GM12864 (cell line): ENCODE results near the gene DOCK2.

ENCODE experiments used
- DNase-seq: peaks from one replicate; pipeline ENCODE4 v3.0.0-alpha.2; 2011; ENCODE audit warnings: low read depth
- H3K4me3 ChIP-seq: 2 replicates; pipeline ENCODE4 v1.5.1; 2011; ENCODE audit warnings: mild to moderate bottlenecking, low read depth, low read length, control low read depth
- TF ChIP-seq, protein P1 (sequence below): IDR thresholded peaks from 2 replicates; pipeline ENCODE4 v1.5.1; 2011; ENCODE audit warnings: low read depth, mild to moderate bottlenecking, moderate library complexity, low read length, control low read depth, inconsistent platforms; ENCODE audit errors: missing control alignments

The DOCK2 gene

DNA sequence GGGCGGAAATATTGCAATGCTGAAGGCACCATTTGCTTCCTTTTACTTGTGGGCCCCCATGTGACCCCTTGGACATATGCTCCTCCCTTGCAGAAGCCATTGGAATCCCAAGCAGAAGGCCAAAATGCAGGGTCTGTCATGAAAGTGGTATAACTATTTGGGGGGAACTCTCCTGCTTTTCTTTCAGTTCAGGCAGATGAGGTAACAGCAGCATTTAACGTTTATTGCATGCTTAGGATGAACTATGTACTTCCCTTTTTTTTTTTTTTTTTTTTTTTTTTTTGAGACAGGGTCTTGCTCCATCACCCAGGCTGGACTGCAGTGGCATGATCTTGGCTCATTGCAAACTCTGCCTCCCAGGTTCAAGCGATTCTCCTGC lies 476.4 kb downstream of the DOCK2 start:
- no peak for DNase-seq
- H3K4me3 ChIP-seq, result no peak overlapping the region
- TF ChIP-seq, protein P1, sequence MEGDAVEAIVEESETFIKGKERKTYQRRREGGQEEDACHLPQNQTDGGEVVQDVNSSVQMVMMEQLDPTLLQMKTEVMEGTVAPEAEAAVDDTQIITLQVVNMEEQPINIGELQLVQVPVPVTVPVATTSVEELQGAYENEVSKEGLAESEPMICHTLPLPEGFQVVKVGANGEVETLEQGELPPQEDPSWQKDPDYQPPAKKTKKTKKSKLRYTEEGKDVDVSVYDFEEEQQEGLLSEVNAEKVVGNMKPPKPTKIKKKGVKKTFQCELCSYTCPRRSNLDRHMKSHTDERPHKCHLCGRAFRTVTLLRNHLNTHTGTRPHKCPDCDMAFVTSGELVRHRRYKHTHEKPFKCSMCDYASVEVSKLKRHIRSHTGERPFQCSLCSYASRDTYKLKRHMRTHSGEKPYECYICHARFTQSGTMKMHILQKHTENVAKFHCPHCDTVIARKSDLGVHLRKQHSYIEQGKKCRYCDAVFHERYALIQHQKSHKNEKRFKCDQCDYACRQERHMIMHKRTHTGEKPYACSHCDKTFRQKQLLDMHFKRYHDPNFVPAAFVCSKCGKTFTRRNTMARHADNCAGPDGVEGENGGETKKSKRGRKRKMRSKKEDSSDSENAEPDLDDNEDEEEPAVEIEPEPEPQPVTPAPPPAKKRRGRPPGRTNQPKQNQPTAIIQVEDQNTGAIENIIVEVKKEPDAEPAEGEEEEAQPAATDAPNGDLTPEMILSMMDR, result no peak

DNA sequence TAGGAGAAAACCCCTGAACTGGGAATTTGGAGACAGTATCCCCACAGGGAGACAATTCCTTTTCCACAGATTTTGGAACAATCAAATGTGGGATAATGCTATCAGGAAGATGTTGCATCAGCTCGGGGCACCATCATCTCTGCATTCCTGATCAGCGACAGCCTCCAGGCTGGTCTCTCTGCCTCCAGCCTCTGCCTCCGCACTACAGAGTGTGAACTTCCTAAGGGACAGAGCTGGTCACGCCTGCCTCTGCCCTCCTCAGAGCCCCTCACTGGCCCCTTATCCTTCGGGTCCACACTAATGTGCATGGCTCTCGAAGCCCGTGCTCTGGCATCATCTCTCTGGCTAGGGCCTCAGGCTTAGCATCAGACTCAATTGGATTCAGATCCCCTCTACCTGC lies 477.2 kb downstream of the DOCK2 start:
- DNase-seq, result no peak
- H3K4me3 ChIP-seq, result no peak overlapping the region
- TF ChIP-seq, protein P1, result no peak

DNA sequence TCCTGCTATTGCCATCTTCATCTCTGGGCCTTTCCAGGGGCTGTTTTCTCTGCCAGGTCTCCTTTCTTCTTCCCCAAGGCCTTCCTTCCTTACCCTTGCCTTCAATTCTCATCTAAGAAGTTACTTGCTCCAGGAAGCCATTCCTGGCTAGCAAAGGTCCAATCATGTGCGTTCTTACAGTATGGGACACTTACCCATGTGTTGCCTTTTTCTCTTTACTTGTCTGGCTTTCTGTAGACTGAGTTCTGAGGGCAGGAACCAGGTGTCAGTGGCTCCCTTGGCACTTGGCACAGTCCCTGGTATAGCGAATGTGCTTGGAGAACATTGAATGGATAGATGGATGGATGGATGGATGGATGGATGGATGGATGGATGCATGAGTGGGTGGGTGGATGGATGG lies 478.9 kb downstream of the DOCK2 start:
- no peak for DNase-seq
- H3K4me3 ChIP-seq, result no peak overlapping the region
- TF ChIP-seq, protein P1, result no peak

DNA sequence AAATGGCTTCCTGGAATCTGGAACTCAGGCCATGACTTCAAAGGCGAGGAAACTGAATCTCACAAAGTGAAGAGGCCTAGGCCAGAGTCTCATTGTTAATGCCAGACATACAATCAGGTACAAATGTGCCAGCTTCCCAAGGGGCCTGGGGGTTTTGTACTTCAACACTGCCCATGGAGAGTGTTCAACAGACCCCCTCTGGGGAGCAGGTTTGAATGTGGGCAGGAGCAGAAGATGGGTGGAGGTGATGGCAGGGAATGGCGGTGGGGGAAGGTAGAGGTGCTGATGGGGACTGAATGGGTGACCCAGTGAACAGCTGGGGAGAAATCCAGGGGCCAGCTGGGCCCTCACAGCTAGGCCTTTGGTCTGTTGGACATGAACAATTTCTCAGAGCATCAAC lies 480.7 kb downstream of the DOCK2 start:
- TF ChIP-seq, protein P1, result no peak
- no peak overlapping the region for H3K4me3 ChIP-seq

DNA sequence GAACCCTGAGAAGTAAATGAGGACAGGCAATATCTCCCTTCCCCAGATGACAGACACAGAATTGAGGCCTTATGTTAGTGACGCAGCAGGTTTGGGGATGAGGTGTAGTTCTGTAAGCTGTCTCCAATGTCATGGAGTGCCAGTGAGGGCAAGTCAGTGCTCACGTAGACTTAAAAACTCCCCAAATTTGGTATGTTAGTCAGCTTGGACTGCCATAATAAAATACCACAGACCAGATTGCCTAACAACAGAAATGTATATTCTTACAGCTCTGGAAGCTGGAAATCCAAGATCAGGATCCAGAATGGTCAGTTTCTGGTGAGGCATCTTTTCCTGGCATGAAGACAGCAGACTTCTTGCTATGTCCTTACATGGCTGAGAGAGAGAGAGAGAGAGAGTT lies 483.5 kb downstream of the DOCK2 start:
- TF ChIP-seq, protein P1, result no peak
- DNase-seq, result no peak

More for the DNA sequence above, 480.7 kb downstream of the DOCK2 start:
- DNase-seq, result no peak

DNA sequence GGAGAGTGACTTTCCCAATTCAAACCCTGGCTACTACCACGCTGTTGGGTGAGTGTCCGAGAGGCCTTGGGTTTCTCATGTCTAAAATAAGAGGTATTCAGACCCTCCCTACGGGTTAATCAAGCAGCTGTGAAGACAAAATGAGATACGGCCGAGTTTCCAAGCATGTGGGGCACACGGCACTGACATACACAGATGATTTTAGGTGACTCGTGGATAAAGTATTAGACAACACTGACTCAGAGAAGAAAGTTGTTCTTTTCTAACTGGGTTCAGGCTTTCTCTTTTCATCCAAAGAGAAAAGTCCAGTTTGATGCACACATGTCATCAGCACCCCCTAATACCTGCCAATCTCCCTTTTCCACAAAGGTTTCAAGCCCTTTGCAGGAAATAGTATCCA lies 484.2 kb downstream of the DOCK2 start:
- TF ChIP-seq, protein P1, result no peak
- no peak overlapping the region for H3K4me3 ChIP-seq
- DNase-seq, result no peak

More for the DNA sequence above, 483.5 kb downstream of the DOCK2 start:
- H3K4me3 ChIP-seq, result no peak overlapping the region

DNA sequence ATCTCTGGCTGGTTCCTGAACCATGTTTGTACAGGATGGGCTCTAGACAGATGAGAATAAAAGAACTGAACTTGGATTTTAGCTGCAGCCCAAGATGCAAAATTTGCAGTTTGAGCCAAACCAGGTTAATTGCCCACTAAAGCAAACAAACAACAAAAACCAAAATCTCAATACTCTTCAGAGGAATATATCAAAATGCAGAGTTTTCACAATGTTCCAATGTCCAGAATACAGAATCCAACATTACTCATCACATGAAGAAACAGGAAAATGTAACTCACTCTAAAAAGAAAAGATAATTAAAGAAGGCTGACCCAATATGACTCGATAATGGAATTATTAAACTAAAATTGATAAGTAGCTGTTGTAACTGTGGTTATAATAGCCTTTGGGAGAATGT lies 489.0 kb downstream of the DOCK2 start:
- no peak for DNase-seq
- TF ChIP-seq, protein P1, result no peak
- no peak overlapping the region for H3K4me3 ChIP-seq
